PC-9 (cell line): ENCODE results near the gene SPEM3. TPM values are rescaled to one million over a fixed set of nuclear protein-coding genes. Genes with fewer than 3 reads are reported as not detected.

Experiments used
- BruUV-seq: library from RNA; stranded (reverse); fragments of 400-500 nt; replicated peaks from 2 replicates; lab custom pipeline; 2021; lab: Mats Ljungman, UMichigan
- CTCF ChIA-PET: fragments of 300-600 bp; sonication (Branson Sonifier 250); formaldehyde crosslinking; loops from one replicate; lab custom pipeline; 2022; ENCODE audit warnings: antibody characterized with exemption; lab: Charles Lee
- POLR2A ChIA-PET: fragments of 300-600 bp; sonication (Branson Sonifier 250); formaldehyde crosslinking; loops from one replicate; lab custom pipeline; 2022; ENCODE audit warnings: antibody characterized with exemption; ENCODE audit not compliant: unreplicated experiment; lab: Charles Lee
- DNase-seq, 2 experiments: peaks; one replicate each; pipeline versions ENCODE4 v3.0.0 to v3.0.0-alpha.2; 2015 to 2022; ENCODE audit warnings: mixed read lengths in 1 of 2
- H2AFZ ChIP-seq: fragments of 200-600 bp; sonication (generic); 2 replicates; pipeline ENCODE4 v1.8.1; 2017; ENCODE audit warnings: antibody characterized with exemption
- H3F3A ChIP-seq: fragments of 200-600 bp; sonication (generic); 2 replicates; pipeline ENCODE4 v1.8.1; 2017; ENCODE audit warnings: antibody characterized with exemption, mild to moderate bottlenecking, low read depth; ENCODE audit not compliant: insufficient read depth
- H3K27ac ChIP-seq: fragments of 200-600 bp; sonication (generic); 2 replicates; pipeline ENCODE4 v1.6.1; 2016; ENCODE audit warnings: mixed run types
- H3K27me3 ChIP-seq: fragments of 200-600 bp; sonication (generic); 2 replicates; pipeline ENCODE4 v1.6.1; 2016; ENCODE audit warnings: low read depth, mixed run types; ENCODE audit not compliant: insufficient read depth
- H3K36me3 ChIP-seq: fragments of 200-600 bp; sonication (generic); 2 replicates; pipeline ENCODE4 v1.6.1; 2016; ENCODE audit warnings: low read depth, mixed run types
- H3K4me1 ChIP-seq: fragments of 200-600 bp; sonication (generic); replicated peaks from 2 replicates; pipeline ENCODE4 v1.6.1; 2016; ENCODE audit warnings: mixed run types; ENCODE audit not compliant: insufficient read depth
- H3K4me2 ChIP-seq: fragments of 200-600 bp; sonication (generic); 2 replicates; pipeline ENCODE4 v1.6.1; 2017; ENCODE audit warnings: mixed run types
- H3K4me3 ChIP-seq: fragments of 200-600 bp; sonication (generic); 2 replicates; pipeline ENCODE4 v1.6.1; 2016; ENCODE audit warnings: mixed run types
- H3K79me2 ChIP-seq: fragments of 200-600 bp; sonication (generic); 2 replicates; pipeline ENCODE4 v1.6.1; 2017; ENCODE audit warnings: low read depth, mixed run types
- H3K9me2 ChIP-seq: fragments of 200-600 bp; sonication (generic); 2 replicates; pipeline ENCODE4 v1.8.1; 2017; ENCODE audit warnings: mild to moderate bottlenecking; ENCODE audit not compliant: insufficient read depth
- H3K9me3 ChIP-seq: fragments of 200-600 bp; sonication (generic); 2 replicates; pipeline ENCODE4 v1.8.1; 2016; ENCODE audit warnings: low read depth; ENCODE audit not compliant: insufficient read depth
- H4K20me1 ChIP-seq: fragments of 200-600 bp; sonication (generic); 2 replicates; pipeline ENCODE4 v1.8.1; 2017; ENCODE audit not compliant: insufficient read depth
- EZH2 ChIP-seq: fragments of 200-600 bp; sonication (generic); IDR thresholded peaks from 2 replicates; pipeline ENCODE4 v1.8.0; 2017; ENCODE audit warnings: antibody characterized with exemption, low read depth
- intact Hi-C: fragments of 100-400 bp; cut with micrococcal nuclease; formaldehyde crosslinking; loops from one replicate; pipeline ENCODE4 v1.10.0; 2022; ENCODE audit not compliant: unreplicated experiment
- total RNA-seq: library from RNA; stranded (reverse); gene quantifications from 2 replicates; pipeline ENCODE4 v1.2.3, GENCODE V29; 2021
- TF ChIP-seq, protein P1 (sequence below): fragments of 200-600 bp; sonication (generic); conservative IDR thresholded peaks from 2 replicates; pipeline ENCODE4 v1.6.1; 2017; ENCODE audit warnings: mixed run types, antibody characterized with exemption, mild to moderate bottlenecking, moderate library complexity

Gene SPEM3
- total RNA-seq, 1 experiment from 2014 or later: not detected

DNA sequence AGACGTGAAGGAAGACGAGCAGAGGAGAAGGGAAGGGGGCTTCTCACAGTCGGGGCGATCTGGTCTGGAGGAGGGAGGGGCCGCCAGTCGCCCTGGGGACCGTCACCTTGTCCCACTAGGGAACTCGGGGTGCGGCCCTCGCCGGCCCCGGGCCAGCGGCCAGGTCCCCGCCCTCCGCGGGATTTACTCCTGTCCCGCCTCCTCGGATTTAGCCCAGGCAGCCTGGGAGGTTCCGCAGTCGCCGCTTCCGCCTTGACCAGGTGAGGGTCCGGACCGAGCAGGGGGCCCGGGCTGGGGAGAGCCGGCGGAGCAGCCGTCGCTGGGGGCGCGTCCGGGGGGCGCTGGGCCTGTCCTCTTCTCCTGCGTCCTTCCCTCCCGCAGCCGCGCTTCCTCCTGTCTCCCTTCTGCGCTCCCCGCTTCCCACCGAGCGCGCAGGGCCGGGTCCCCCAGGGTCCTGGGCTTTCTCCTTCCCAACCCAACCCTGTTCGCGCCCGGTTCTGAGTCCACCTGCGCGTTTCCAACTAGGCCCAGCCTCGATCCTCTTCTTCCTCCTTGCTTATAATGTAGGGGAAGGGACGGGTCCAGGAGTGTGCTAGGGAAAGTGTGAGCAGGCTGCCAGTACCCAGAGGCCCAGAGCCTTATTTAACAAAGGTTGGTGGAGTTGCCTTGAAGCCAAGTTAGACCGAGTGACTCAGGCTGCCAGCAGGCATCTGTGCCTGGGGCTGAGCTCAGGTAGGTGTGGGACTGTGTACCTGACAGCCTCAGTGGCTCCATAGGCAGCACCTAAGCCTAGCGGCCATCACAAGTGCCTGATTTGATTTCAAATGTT is 47.6 kb upstream of the SPEM3 start, which contains the start of gene TNK1:
TSS of gene TNK1 (plus strand) at position 235 of the 829 bp plus-strand sequence. CDS start 1,838 bp downstream, outside the sequence.
- H3K36me3 ChIP-seq: no peaks in the 10 kb centered on the region
- H3F3A ChIP-seq: no peaks in the 10 kb centered on the region
- H3K27me3 ChIP-seq: no peaks in the 10 kb centered on the region
- no peaks in the 10 kb centered on the region for H4K20me1 ChIP-seq
- H2AFZ ChIP-seq: peak within 1 kb of the TSS; percentile 81
- H3K4me2 ChIP-seq: peak within 1 kb of the TSS; percentile 91
- peak; percentile 59 to 80 for DNase-seq
- H3K79me2 ChIP-seq: 0 out of 2 replicates have a peak, but pooled peaks cover 4% of the 10 kb centered on the region
- TF ChIP-seq EZH2: no peak
- TF ChIP-seq, protein P1, sequence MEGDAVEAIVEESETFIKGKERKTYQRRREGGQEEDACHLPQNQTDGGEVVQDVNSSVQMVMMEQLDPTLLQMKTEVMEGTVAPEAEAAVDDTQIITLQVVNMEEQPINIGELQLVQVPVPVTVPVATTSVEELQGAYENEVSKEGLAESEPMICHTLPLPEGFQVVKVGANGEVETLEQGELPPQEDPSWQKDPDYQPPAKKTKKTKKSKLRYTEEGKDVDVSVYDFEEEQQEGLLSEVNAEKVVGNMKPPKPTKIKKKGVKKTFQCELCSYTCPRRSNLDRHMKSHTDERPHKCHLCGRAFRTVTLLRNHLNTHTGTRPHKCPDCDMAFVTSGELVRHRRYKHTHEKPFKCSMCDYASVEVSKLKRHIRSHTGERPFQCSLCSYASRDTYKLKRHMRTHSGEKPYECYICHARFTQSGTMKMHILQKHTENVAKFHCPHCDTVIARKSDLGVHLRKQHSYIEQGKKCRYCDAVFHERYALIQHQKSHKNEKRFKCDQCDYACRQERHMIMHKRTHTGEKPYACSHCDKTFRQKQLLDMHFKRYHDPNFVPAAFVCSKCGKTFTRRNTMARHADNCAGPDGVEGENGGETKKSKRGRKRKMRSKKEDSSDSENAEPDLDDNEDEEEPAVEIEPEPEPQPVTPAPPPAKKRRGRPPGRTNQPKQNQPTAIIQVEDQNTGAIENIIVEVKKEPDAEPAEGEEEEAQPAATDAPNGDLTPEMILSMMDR: no peak
- 0 out of 2 replicates have a peak within 1 kb of the TSS, but pooled peaks have one; percentile 28 for H3K27ac ChIP-seq
- no peaks in the 10 kb centered on the region for H3K4me1 ChIP-seq
- no TSS peak for BruUV-seq
- intact Hi-C loops: loop anchor here (2.0 kb wide), 1 partner anchor 24 kb away; no protein-coding TSS in a partner anchor
- POLR2A ChIA-PET: interaction anchor here (0.5 to 1.1 kb wide), 6 partner anchors 13 to 300 kb away, joined by 3 to 24 read pairs (median 4); partner anchors contain the start of genes PLSCR3, TMEM102 and TMEM256
- H3K9me3 ChIP-seq: no peaks in the 10 kb centered on the region
- no peaks in the 10 kb centered on the region for H3K9me2 ChIP-seq
- peak within 1 kb of the TSS; percentile 78 for H3K4me3 ChIP-seq
- CTCF ChIA-PET: interaction anchor here (0.5 kb wide), 1 partner anchor 269 kb away, joined by 3 read pairs; no protein-coding TSS in a partner anchor

DNA sequence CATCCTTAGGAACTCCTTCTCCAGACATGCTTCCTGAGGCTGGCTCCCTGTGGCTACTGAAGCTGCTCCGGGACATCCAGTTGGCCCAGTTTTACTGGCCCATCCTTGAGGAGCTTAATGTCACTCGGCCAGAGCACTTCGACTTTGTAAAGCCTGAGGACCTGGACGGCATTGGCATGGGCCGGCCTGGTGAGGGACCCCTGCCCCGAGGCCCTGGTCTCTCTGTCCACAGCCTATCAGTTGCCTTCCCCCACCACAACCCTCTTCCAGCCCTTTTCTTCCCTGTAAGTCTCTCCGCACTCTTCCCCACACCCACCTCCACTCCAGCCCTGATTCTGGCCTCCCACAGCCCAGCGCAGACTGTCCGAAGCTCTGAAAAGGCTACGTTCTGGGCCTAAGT is 45.8 kb upstream of the SPEM3 start:
- POLR2A ChIA-PET: interaction anchor here (0.6 kb wide), 1 partner anchor 8 kb away, joined by 5 read pairs; no protein-coding TSS in a partner anchor
- BruUV-seq: no TSS peak
- CTCF ChIA-PET: interaction anchor here (0.6 kb wide), 2 partner anchors 25 to 765 kb away, joined by 5 to 6 read pairs; no protein-coding TSS in a partner anchor

DNA sequence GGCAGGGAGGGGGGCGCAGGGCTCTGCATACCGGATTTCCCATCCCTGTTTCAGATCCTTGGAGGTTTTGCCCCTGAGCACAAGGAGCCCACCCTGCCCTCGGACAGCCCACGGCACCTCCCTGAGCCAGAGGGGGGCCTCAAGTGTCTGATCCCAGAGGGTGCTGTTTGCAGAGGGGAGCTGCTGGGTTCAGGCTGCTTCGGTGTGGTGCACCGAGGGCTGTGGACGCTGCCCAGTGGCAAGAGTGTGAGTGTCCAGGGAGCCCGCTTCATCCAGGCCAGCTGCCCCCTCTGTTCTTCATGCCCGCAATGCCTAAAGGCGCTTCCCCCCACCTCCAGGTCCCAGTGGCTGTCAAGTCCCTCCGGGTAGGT is 45.3 kb upstream of the SPEM3 start:
- no peak overlapping the region for H3K4me3 ChIP-seq
- H3K4me2 ChIP-seq: no peak overlapping the region
- H3K27ac ChIP-seq: no peak overlapping the region
- no peaks in the 10 kb centered on the region for H4K20me1 ChIP-seq
- no peaks in the 10 kb centered on the region for H3K9me2 ChIP-seq
- no TSS peak for BruUV-seq
- no peaks in the 10 kb centered on the region for H3K36me3 ChIP-seq
- H3K9me3 ChIP-seq: no peaks in the 10 kb centered on the region
- H3F3A ChIP-seq: no peaks in the 10 kb centered on the region
- no peak for DNase-seq
- no peak overlapping the region for H2AFZ ChIP-seq
- ChIA-PET CTCF (interaction anchor here (0.6 kb wide), 2 partner anchors 25 to 765 kb away, joined by 5 to 6 read pairs; no protein-coding TSS in a partner anchor), POLR2A (no interaction called here)
- no peaks in the 10 kb centered on the region for H3K27me3 ChIP-seq
- no peak for TF ChIP-seq EZH2
- TF ChIP-seq, protein P1: no peak
- intact Hi-C loops: no loop called here
- 0 out of 2 replicates have a peak, but pooled peaks cover 4% of the 10 kb centered on the region for H3K79me2 ChIP-seq
- H3K4me1 ChIP-seq: no peaks in the 10 kb centered on the region

More for the DNA sequence above, 45.8 kb upstream of the SPEM3 start:
- TF ChIP-seq, protein P1: no peak
- no peak for TF ChIP-seq EZH2
- Histone ChIP-seq H3K4me3 (no peak overlapping the region), H4K20me1 (no peaks in the 10 kb centered on the region), H3F3A (no peaks in the 10 kb centered on the region), H3K9me2 (no peaks in the 10 kb centered on the region), H3K79me2 (0 out of 2 replicates have a peak, but pooled peaks cover 4% of the 10 kb centered on the region), H3K4me1 (no peaks in the 10 kb centered on the region), H3K36me3 (no peaks in the 10 kb centered on the region), H3K27ac (no peak overlapping the region), H2AFZ (no peak overlapping the region), H3K9me3 (no peaks in the 10 kb centered on the region), H3K27me3 (no peaks in the 10 kb centered on the region), H3K4me2 (no peak overlapping the region)
- DNase-seq: no peak
- intact Hi-C loops: no loop called here
